Measurements from ENCODE around the gene CDK13. TPM values are rescaled to one million over a fixed set of nuclear protein-coding genes. Genes with fewer than 3 reads are reported as not detected.

Gene CDK13
- total RNA-seq, 1 donor from 2014 or later: 83.6 TPM

DNA sequence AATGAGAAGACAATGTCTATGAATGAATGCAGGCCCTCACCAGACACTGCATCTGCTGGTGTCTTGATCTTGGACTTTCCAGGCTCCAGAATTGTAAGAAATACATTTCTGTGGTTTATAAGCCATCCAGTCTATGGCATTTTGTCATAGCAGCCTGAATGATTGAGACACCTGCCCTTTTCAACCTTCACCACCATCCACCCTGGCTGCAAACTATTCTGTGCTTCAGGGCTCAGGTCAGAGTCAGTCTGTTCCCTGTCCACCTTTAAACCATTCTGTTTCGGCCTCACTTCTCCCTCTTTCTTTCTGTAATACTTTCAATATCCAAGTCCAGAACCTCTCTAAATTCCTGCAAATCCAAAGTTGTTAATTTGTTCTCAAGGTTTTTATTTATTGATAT, 15.9 kb upstream of the CDK13 start:
- no peaks in the 10 kb centered on the region for H3K36me3 Mint-ChIP-seq (ENCODE audit: low read depth)
- ATAC-seq (ENCODE audit: low read depth) (no peak), DNase-seq (no peak)
- intact Hi-C loops (cut with micrococcal nuclease): no loop called here
- CTCF ChIA-PET: no interaction called here
- H3K27me3 Mint-ChIP-seq: peaks cover 4% of the 10 kb centered on the region
- no peak overlapping the region for H3K4me3 Mint-ChIP-seq
- H3K27ac Mint-ChIP-seq: no peak overlapping the region
- TF ChIP-seq, protein P1, sequence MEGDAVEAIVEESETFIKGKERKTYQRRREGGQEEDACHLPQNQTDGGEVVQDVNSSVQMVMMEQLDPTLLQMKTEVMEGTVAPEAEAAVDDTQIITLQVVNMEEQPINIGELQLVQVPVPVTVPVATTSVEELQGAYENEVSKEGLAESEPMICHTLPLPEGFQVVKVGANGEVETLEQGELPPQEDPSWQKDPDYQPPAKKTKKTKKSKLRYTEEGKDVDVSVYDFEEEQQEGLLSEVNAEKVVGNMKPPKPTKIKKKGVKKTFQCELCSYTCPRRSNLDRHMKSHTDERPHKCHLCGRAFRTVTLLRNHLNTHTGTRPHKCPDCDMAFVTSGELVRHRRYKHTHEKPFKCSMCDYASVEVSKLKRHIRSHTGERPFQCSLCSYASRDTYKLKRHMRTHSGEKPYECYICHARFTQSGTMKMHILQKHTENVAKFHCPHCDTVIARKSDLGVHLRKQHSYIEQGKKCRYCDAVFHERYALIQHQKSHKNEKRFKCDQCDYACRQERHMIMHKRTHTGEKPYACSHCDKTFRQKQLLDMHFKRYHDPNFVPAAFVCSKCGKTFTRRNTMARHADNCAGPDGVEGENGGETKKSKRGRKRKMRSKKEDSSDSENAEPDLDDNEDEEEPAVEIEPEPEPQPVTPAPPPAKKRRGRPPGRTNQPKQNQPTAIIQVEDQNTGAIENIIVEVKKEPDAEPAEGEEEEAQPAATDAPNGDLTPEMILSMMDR (IDR thresholded peaks at IDR 0.05): no peak
- POLR2A ChIA-PET: no interaction called here
- no peaks in the 10 kb centered on the region for H3K4me1 Mint-ChIP-seq
- H3K9me3 Mint-ChIP-seq: no peaks in the 10 kb centered on the region

DNA sequence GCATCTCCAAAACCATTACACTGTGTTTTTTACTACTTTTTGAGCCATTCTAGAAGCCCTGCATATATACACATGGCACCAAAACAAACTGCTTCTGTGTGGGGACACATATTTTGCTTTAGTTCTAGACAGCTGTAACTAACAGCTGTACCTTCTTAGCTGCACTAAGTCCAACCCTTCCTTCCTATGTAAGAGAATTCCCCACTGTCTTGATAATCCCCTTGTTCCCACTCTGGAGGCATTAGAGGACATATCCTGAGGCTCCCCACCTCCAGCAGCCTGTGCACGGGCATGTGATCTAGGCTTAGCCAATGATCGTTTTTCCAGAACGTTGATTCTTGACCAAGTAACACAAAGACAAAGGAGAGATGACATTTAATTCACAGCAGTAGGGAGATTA, 13.3 kb upstream of the CDK13 start:
- POLR2A ChIA-PET: no interaction called here
- no peaks in the 10 kb centered on the region for H3K36me3 Mint-ChIP-seq (ENCODE audit: low read depth)
- intact Hi-C loops (cut with micrococcal nuclease): no loop called here

DNA sequence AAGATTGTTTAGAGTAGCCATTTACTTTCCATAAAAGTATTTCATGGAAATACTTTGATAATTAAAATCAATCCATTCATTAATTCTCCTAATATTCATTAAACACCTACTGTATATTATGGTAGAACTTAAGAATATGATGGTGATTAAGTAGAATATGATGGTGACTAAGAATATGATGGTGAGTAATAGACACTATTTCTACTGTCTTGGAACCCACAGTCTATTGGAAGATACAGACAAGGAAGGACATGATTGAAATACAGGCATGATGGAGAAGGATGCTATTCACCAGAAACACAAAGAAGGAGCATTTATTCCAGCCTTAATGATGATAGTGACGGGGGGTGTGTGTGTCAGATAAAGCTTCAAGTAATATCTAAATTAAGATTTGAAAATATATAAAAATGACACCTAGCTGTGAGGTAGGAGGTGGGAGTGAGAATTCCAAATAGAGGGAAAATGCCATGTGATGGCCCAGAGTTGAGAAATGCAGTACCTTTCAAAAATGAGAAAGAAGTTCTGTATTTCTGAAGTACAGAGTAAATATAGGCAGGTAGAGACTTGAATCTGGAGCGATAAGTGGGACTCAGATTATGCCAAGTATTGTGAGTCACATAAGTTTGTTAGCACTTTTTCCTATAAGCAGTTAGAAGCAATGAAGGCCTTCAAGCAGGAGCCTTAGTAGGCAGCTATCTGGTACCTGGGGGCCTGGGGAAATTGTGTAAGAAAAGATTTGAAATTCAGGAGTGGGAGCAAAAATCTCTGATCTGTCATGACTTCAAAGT, 12.5 kb upstream of the CDK13 start:
- Mint-ChIP-seq H3K9me3 (no peaks in the 10 kb centered on the region), H3K27ac (no peak overlapping the region), H3K4me3 (no peak overlapping the region), H3K36me3 (ENCODE audit: low read depth) (no peaks in the 10 kb centered on the region), H3K27me3 (peaks cover 6% of the 10 kb centered on the region), H3K4me1 (no peaks in the 10 kb centered on the region)
- ATAC-seq (ENCODE audit: low read depth) (no peak), DNase-seq (no peak)
- POLR2A ChIA-PET: no interaction called here
- intact Hi-C loops (cut with micrococcal nuclease): no loop called here
- CTCF ChIA-PET: no interaction called here
- TF ChIP-seq, protein P1 (IDR thresholded peaks at IDR 0.05): no peak

More for the DNA sequence above, 13.3 kb upstream of the CDK13 start:
- Mint-ChIP-seq H3K4me3 (no peak overlapping the region), H3K27me3 (peaks cover 4% of the 10 kb centered on the region), H3K9me3 (no peaks in the 10 kb centered on the region), H3K27ac (no peak overlapping the region), H3K4me1 (no peaks in the 10 kb centered on the region)
- CTCF ChIA-PET: no interaction called here
- DNase-seq: no peak
- ATAC-seq (ENCODE audit: low read depth): no peak
- TF ChIP-seq, protein P1 (IDR thresholded peaks at IDR 0.05): no peak

DNA sequence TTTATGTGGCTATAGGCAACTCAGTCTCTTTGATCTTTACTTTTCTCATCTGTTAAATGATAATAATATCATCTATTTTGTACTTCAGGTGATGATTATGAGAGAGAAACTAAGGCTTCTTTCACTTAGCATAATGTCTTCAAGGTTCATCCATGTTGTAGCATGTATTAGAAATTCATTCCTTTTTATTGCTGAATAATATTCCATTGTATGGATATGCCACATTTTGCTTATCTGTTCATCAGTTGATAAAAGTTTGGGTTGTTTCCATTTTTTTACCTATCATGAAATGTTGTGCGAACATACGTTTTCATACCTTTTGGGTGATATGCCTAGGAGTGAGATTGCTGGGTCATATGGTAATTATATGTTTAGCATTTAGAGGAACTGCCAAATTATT, 7.2 kb upstream of the CDK13 start:
- peaks cover 2% of the 10 kb centered on the region for H3K27me3 Mint-ChIP-seq
- ATAC-seq (ENCODE audit: low read depth): no peak
- no peaks in the 10 kb centered on the region for H3K9me3 Mint-ChIP-seq
- H3K36me3 Mint-ChIP-seq (ENCODE audit: low read depth): no peaks in the 10 kb centered on the region
- H3K27ac Mint-ChIP-seq: no peak overlapping the region
- TF ChIP-seq, protein P1 (IDR thresholded peaks at IDR 0.05): no peak
- intact Hi-C loops (cut with micrococcal nuclease): no loop called here
- peaks cover 3% of the 10 kb centered on the region for H3K4me1 Mint-ChIP-seq
- POLR2A ChIA-PET: no interaction called here
- DNase-seq: no peak
- CTCF ChIA-PET: no interaction called here
- H3K4me3 Mint-ChIP-seq: no peak overlapping the region

DNA sequence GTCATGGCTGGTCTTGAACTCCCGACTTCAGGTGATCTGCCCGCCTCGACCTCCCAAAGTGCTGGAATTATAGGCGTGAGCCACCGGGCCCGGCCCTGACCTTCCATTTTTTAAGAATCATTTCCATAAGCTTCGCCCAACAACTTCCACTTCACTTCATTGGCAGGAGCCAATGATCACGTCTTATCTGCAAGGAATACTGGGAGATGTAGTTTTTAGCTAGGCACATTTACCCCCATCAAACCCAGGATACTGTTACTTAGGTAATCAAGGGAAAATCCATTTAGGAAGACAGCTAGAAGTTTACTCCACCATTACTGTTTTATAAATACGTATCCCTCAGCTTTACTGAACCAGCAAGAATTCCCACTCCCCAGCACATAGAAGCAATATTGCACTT, 3.4 kb upstream of the CDK13 start:
- H3K27ac Mint-ChIP-seq: no peak overlapping the region
- POLR2A ChIA-PET: interaction anchor here (0.7 kb wide), 1 partner anchor 187 kb away, joined by 3 read pairs; no protein-coding TSS in a partner anchor
- H3K4me3 Mint-ChIP-seq: no peak overlapping the region
- TF ChIP-seq, protein P1 (IDR thresholded peaks at IDR 0.05): no peak
- peaks cover 18% of the 10 kb centered on the region for H3K4me1 Mint-ChIP-seq
- ATAC-seq (ENCODE audit: low read depth) (no peak), DNase-seq (no peak)
- H3K9me3 Mint-ChIP-seq: no peaks in the 10 kb centered on the region
- H3K27me3 Mint-ChIP-seq: peaks cover 2% of the 10 kb centered on the region
- CTCF ChIA-PET: no interaction called here
- peaks cover 11% of the 10 kb centered on the region for H3K36me3 Mint-ChIP-seq (ENCODE audit: low read depth)
- intact Hi-C loops (cut with micrococcal nuclease): no loop called here

Measured in activated B cell treated with CpG ODN at 0.5 μM for 24 hours (primary cell).